Measurements from ENCODE around the gene CCDC150.

DNA sequence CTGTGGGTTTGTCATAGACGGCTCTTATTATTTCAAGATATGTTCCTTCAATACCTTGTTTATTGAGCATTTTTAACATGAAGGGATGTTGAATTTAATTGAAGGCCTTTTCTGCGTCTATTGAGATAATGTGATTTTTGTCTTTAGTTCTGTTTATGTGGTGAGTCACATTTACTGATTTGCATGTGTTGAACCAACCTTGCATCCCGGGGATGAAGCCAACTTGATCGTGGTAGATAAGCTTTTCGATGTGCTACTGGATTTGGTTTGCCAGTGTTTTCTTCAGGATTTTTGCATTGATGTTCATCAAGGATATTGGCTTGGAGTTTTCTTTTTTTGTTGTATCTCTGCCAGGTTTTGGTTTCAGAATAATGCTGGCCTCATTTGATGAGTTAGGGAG, 99.5 kb downstream of the CCDC150 start:
- no peak for TF ChIP-seq GABPA (IDR thresholded peaks at IDR 0.05; ENCODE audit: low read depth)
- no peak for TF ChIP-seq CTCF (IDR thresholded peaks at IDR 0.05; ENCODE audit: insufficient read depth, low read length)
- no peak for TF ChIP-seq REST (IDR thresholded peaks at IDR 0.05; ENCODE audit: insufficient replicate concordance, low read depth)
- no peak for TF ChIP-seq SPI1 (IDR thresholded peaks at IDR 0.05; ENCODE audit: borderline replicate concordance, low read depth)
- TF ChIP-seq POLR2AphosphoS5 (IDR thresholded peaks at IDR 0.05; ENCODE audit: low read depth) = no peak

All from HL-60 (cell line).